Adrenal gland (tissue), 5 donors: ENCODE measurements around the gene IMMP2L.

Experiments
- CTCF ChIP-seq, 6 experiments: fragments of 450-650 bp in 4 of 6; fragments of 200-600 bp in 2 of 6; sonication (generic) in 1 of 6; IDR thresholded peaks; 1 replicate in 5 of 6; 2 replicates in 1 of 6; pipeline versions ENCODE4 v1.5.1 to v1.8.0; 2016 to 2021; ENCODE audit warnings: antibody characterized with exemption in 6 of 6, mild to moderate bottlenecking in 2 of 6, moderate library complexity in 1 of 6
- POLR2A ChIP-seq, 2 donors: fragments of 450-650 bp; IDR thresholded peaks; one replicate each; pipeline ENCODE4 v1.6.1; 2017; ENCODE audit warnings: antibody characterized with exemption in 2 of 2, mild to moderate bottlenecking in 2 of 2, moderate library complexity in 1 of 2
- donor health status: DM: no; HTN: no; CAD: no.

- TF ChIP-seq POLR2A (IDR thresholded peaks at IDR 0.05) (no peak), CTCF (IDR thresholded peaks at IDR 0.05) (no peak)
Measured at GRCh38 chr7:111383133-111383532, 179.2 kb downstream of the IMMP2L start.
